Measurements from ENCODE around the gene HSD3B2. TPM values are rescaled to one million over a fixed set of nuclear protein-coding genes. Genes with fewer than 3 reads are reported as not detected.

The HSD3B2 gene
- total and polyA plus RNA-seq, 2 experiments from 2014 or later, result not detected

GRCh38 chr1:119394085-119394484, 20.9 kb upstream of the HSD3B2 start:
- H3F3A ChIP-seq (replicated peaks; ENCODE audit: low read depth), result no peaks in the 10 kb centered on the region
- TF ChIP-seq JUNB (IDR thresholded peaks at IDR 0.05; ENCODE audit: unreplicated experiment) (no peak), ZNF114 (CRISPR knock-in tag; IDR thresholded peaks at IDR 0.05) (no peak), CTCF (conservative IDR thresholded peaks at IDR 0.05; ENCODE audit: low read depth in 2 of 2) (no peak), REST (IDR thresholded peaks at IDR 0.05; ENCODE audit: unreplicated experiment) (no peak), EZH2phosphoT487 (IDR thresholded peaks at IDR 0.05; ENCODE audit: unreplicated experiment) (no peak), CREB1 (CRISPR knock-in tag; IDR thresholded peaks at IDR 0.05; ENCODE audit: low read depth) (no peak), ZNF331 (CRISPR knock-in tag; IDR thresholded peaks at IDR 0.05; ENCODE audit: low read depth) (no peak), ZNF462 (CRISPR knock-in tag; IDR thresholded peaks at IDR 0.05) (no peak), EZH2 (IDR thresholded peaks at IDR 0.05; ENCODE audit: low read depth, unreplicated experiment) (no peak), NANOG (IDR thresholded peaks at IDR 0.05; ENCODE audit: borderline replicate concordance) (no peak), POLR2AphosphoS5 (IDR thresholded peaks at IDR 0.05; ENCODE audit: low read depth) (no peak), STAT1 (IDR thresholded peaks at IDR 0.05; ENCODE audit: unreplicated experiment) (no peak)
- TF ChIP-seq, protein P1, sequence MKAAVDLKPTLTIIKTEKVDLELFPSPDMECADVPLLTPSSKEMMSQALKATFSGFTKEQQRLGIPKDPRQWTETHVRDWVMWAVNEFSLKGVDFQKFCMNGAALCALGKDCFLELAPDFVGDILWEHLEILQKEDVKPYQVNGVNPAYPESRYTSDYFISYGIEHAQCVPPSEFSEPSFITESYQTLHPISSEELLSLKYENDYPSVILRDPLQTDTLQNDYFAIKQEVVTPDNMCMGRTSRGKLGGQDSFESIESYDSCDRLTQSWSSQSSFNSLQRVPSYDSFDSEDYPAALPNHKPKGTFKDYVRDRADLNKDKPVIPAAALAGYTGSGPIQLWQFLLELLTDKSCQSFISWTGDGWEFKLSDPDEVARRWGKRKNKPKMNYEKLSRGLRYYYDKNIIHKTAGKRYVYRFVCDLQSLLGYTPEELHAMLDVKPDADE (IDR thresholded peaks at IDR 0.05), result no peak
- no peaks in the 10 kb centered on the region for H3K4me1 ChIP-seq (ENCODE audit: insufficient read depth)
- H3K4me3 ChIP-seq, result no peak overlapping the region
- H3K79me2 ChIP-seq (replicated peaks; ENCODE audit: insufficient read depth), result no peaks in the 10 kb centered on the region
- H4K20me1 ChIP-seq (replicated peaks; ENCODE audit: insufficient read depth), result no peaks in the 10 kb centered on the region
- Mint-ChIP-seq H3K4me1 (no peaks in the 10 kb centered on the region), H3K27ac (no peak overlapping the region), H3K27me3 (ENCODE audit: insufficient read depth, low read depth, poor library complexity) (no peaks in the 10 kb centered on the region), H3K4me3 (no peak overlapping the region), H3K36me3 (ENCODE audit: low read depth) (no peaks in the 10 kb centered on the region), H3K9me3 (no peaks in the 10 kb centered on the region)
- no peak overlapping the region for H3K27ac ChIP-seq (ENCODE audit: low read depth)
- no peak for DNase-seq (ENCODE audit: low spot score)
- no peak overlapping the region for H3K4me2 ChIP-seq
- ATAC-seq, result no peak
- H3K9me2 ChIP-seq (ENCODE audit: insufficient read depth), result peaks cover 5% of the 10 kb centered on the region; the same call in 1 of the 2 replicates
- no peaks in the 10 kb centered on the region for H3K36me3 ChIP-seq (ENCODE audit: insufficient read depth)
- H3K27me3 ChIP-seq (ENCODE audit: insufficient read depth), result no peaks in the 10 kb centered on the region
- no peak overlapping the region for H2AFZ ChIP-seq
